Renal cortex interstitium (tissue), 11 donors: ENCODE measurements around the gene SPATA6L. TPM values are rescaled to one million over a fixed set of nuclear protein-coding genes. Genes with fewer than 3 reads are reported as not detected.

ENCODE experiments used
- DNase-seq, 11 donors: peaks; one replicate each; pipeline ENCODE4 v3.0.0-alpha.2; 2013; ENCODE audit warnings: low read depth in 9 of 11, low spot score in 4 of 11; ENCODE audit errors: extremely low read depth in 1 of 11
- polyA plus RNA-seq, 3 donors: library from polyadenylated mRNA; unstranded; fragments of 120-200 nt; gene quantifications; one replicate each; pipeline ENCODE4 v1.2.1, GENCODE V29; 2013; ENCODE audit not compliant: insufficient read length in 3 of 3

The SPATA6L gene
- polyA plus RNA-seq, 3 donors: 2.5 to 5.5 (median 2.8) TPM

- no peak for DNase-seq
Measured at GRCh38 chr9:4572184-4572826, 94.0 kb downstream of the SPATA6L start.

- no peak for DNase-seq
Measured at GRCh38 chr9:4569101-4569500, 97.2 kb downstream of the SPATA6L start.

GRCh38 chr9:4567601-4568000 lies 98.7 kb downstream of the SPATA6L start:
- no peak for DNase-seq

GRCh38 chr9:4566806-4567205 lies 99.5 kb downstream of the SPATA6L start:
- no peak for DNase-seq

GRCh38 chr9:4563105-4563504 lies 103.2 kb downstream of the SPATA6L start:
- no peak for DNase-seq

GRCh38 chr9:4559261-4560182 lies 106.8 kb downstream of the SPATA6L start:
- DNase-seq: no peak

GRCh38 chr9:4558371-4558998 lies 107.8 kb downstream of the SPATA6L start:
- no peak for DNase-seq

GRCh38 chr9:4555236-4555635 lies 111.0 kb downstream of the SPATA6L start:
- no peak for DNase-seq

- DNase-seq: no peak
Measured at GRCh38 chr9:4553951-4554381, 112.3 kb downstream of the SPATA6L start.

GRCh38 chr9:4550777-4551484 lies 115.3 kb downstream of the SPATA6L start:
- peak in 1 of 11 donors; percentile 10 for DNase-seq

GRCh38 chr9:4549751-4550295 lies 116.5 kb downstream of the SPATA6L start:
- DNase-seq: no peak

GRCh38 chr9:4548811-4549725 lies 117.2 kb downstream of the SPATA6L start:
- no peak for DNase-seq

Other genes with a start within 250 kb of the SPATA6L start
- gene SLC1A1, start 176.0 kb downstream of the SPATA6L start, polyA plus RNA-seq: 10 to 100 TPM; 17.6 to 26.7 (median 18.7) TPM
- 10 to 100 TPM; 15.3 to 18.4 (median 16.1) TPM for gene PLPP6, start 4.2 kb downstream of the SPATA6L start, polyA plus RNA-seq
- 10 to 100 TPM; 18.2 to 20.4 (median 19.7) TPM for gene CDC37L1, start 13.1 kb upstream of the SPATA6L start, polyA plus RNA-seq
- 100 to 1,000 TPM in 2 of 3 donors, 10 to 100 TPM in 1; 84.4 to 120 (median 104) TPM for gene AK3, start 74.7 kb upstream of the SPATA6L start, polyA plus RNA-seq
- 10 to 100 TPM; 17.2 to 22.1 (median 17.9) TPM for gene RCL1, start 126.5 kb upstream of the SPATA6L start, polyA plus RNA-seq